ENCODE measurements around the gene LHX3.

Gene LHX3

DNA sequence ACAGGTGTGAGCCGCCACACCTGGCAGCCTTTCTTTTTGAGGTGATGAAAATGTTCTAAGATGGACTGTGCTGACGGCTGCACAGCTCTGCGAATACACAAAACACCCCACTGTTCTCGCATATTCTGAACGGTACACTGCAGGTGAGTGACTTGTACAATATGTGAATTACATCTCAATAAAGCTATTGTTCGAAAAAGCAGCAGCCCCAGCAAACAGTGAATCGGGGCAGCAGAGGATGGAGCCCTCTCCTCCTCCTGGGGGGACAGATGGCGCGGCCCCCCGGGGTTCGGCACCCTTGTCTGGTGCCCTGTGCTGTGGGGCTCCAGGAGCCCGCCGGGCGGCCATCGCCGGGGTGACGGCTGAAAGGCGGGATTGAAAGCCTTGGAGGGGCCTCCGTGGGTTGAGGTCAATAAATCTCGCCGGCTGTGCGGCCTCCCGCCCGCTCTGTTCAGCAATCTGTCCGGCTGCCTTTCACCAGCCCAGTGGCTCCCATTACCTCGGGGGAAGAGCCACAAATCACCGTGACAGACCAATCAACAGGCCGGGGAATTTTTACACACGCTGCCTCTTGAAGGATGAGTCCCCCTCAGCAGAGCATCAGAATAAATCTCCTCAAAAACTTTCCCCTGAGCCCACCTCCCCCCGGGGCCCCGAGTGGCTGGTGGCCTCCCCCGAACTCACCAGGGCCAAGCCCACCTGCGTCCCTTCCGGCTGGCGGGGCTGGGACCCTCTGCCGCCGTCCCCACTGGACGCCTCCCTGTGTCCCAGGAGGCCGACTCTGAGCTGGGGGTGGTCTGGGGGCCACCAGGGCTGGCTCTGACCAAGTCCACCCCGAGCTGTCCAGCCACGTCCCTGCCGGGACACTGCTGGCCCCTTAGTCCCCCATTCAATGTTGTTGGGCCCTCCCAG, 48.5 kb downstream of the LHX3 start:
- Histone ChIP-seq H3K27me3 (peaks cover 29% of the 10 kb centered on the region), H3K9me3 (no peaks in the 10 kb centered on the region), H3K36me3 (no peaks in the 10 kb centered on the region), H3K4me1 (ENCODE audit: control insufficient read depth in 1 of 2, insufficient read depth in 1 of 2, low read depth in 1 of 2, low read length in 1 of 2) (no peaks in the 10 kb centered on the region), H3K4me3 (ENCODE audit: low read depth in 1 of 2, low read length in 1 of 2) (no peak overlapping the region), H3K27ac (no peak overlapping the region)
- TF ChIP-seq, protein P1, sequence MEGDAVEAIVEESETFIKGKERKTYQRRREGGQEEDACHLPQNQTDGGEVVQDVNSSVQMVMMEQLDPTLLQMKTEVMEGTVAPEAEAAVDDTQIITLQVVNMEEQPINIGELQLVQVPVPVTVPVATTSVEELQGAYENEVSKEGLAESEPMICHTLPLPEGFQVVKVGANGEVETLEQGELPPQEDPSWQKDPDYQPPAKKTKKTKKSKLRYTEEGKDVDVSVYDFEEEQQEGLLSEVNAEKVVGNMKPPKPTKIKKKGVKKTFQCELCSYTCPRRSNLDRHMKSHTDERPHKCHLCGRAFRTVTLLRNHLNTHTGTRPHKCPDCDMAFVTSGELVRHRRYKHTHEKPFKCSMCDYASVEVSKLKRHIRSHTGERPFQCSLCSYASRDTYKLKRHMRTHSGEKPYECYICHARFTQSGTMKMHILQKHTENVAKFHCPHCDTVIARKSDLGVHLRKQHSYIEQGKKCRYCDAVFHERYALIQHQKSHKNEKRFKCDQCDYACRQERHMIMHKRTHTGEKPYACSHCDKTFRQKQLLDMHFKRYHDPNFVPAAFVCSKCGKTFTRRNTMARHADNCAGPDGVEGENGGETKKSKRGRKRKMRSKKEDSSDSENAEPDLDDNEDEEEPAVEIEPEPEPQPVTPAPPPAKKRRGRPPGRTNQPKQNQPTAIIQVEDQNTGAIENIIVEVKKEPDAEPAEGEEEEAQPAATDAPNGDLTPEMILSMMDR (IDR thresholded peaks at IDR 0.05) = no peak

GRCh38 chr9:136155576-136155975, 49.4 kb downstream of the LHX3 start:
- Histone ChIP-seq H3K27ac (no peak overlapping the region), H3K9me3 (no peaks in the 10 kb centered on the region), H3K4me1 (ENCODE audit: control insufficient read depth in 1 of 2, insufficient read depth in 1 of 2, low read depth in 1 of 2, low read length in 1 of 2) (no peaks in the 10 kb centered on the region), H3K4me3 (ENCODE audit: low read depth in 1 of 2, low read length in 1 of 2) (no peak overlapping the region), H3K36me3 (no peaks in the 10 kb centered on the region), H3K27me3 (peaks cover 29% of the 10 kb centered on the region)
- TF ChIP-seq, protein P1 (IDR thresholded peaks at IDR 0.05) = no peak

DNA sequence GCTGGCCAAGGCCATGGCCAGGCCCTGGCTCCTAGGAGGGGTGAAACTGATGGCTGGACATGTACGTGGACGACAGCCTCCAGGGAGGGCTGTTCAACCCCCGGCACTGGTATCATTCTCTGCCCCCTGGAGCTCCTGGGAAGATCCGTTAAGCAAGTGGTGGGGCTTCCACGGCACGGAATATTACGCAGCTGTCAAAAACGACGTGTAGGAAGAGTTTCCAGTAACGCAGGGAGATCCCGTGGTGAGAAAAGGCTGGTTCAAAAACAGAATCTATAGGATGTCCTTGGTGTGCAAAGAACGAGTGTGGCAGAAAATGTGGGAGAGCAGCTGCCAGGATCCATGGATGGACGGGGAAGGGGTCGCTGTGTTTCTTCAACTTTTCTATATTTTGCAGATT, 50.0 kb downstream of the LHX3 start:
- Histone ChIP-seq H3K4me3 (ENCODE audit: low read depth in 1 of 2, low read length in 1 of 2) (no peak overlapping the region), H3K27ac (no peak overlapping the region), H3K36me3 (no peaks in the 10 kb centered on the region), H3K4me1 (ENCODE audit: control insufficient read depth in 1 of 2, insufficient read depth in 1 of 2, low read depth in 1 of 2, low read length in 1 of 2) (no peaks in the 10 kb centered on the region), H3K27me3 (peaks cover 29% of the 10 kb centered on the region), H3K9me3 (no peaks in the 10 kb centered on the region)
- TF ChIP-seq, protein P1 (IDR thresholded peaks at IDR 0.05) = no peak

DNA sequence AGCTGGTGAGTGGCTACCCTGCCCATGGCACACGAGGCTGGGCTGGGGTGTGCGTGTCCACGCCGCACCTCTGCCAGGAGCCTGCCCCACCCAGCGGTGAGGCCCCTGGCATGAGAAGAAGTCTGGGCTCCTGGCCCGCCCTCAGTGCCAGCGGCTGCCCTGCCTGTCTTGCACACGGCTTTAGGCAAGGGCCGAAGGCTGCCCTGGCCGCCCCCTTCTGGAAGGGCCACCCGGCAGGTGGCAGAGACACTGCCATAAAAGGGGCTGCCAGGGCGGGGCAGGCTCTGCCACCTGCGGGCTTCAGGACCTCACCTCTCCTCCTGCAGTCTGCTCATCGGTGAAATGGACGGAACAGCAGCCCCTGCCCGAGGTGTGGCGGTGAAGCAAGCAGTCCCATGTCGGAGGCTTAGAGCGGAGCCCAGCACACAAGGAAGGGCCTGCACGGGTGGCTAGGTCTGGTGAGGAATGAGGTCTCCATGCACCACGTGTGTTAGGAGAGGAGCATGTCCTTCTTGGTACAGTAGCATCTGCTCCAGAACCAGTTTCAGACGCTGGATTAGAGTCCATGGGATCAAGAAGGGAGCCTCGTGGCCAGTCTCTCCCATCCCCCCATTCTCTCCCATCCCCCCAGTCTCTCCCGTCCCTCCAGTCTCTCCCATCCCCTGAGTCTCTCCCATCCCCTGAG, 51.4 kb downstream of the LHX3 start:
- no peaks in the 10 kb centered on the region for H3K36me3 ChIP-seq
- TF ChIP-seq, protein P1 (IDR thresholded peaks at IDR 0.05) = no peak
- H3K4me1 ChIP-seq (ENCODE audit: control insufficient read depth in 1 of 2, insufficient read depth in 1 of 2, low read depth in 1 of 2, low read length in 1 of 2) = no peaks in the 10 kb centered on the region
- no peak overlapping the region for H3K4me3 ChIP-seq (ENCODE audit: low read depth in 1 of 2, low read length in 1 of 2)
- peaks cover 34% of the 10 kb centered on the region for H3K27me3 ChIP-seq
- no peak overlapping the region for H3K27ac ChIP-seq
- H3K9me3 ChIP-seq = no peaks in the 10 kb centered on the region

DNA sequence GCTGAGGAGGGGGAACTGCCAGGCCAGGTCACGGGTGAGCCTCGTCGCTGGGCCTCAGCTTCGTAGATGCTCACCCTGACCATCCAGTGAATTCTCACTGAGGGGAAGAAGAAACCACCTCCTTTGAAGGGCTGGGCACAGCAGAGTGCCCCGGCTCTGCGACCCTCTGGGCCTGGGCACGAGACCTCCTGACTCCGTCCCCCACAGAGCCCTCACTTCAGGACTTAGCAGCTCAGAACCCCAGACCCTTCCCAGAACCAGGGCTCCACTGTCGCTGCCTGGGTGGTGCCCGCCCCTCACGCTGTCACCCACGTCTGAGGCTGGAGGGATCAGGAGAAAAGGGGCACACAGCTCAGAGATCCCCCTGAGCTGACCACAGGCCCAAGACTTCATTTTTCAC, 52.0 kb downstream of the LHX3 start:
- Histone ChIP-seq H3K27ac (no peak overlapping the region), H3K9me3 (no peaks in the 10 kb centered on the region), H3K4me3 (ENCODE audit: low read depth in 1 of 2, low read length in 1 of 2) (no peak overlapping the region), H3K4me1 (ENCODE audit: control insufficient read depth in 1 of 2, insufficient read depth in 1 of 2, low read depth in 1 of 2, low read length in 1 of 2) (no peaks in the 10 kb centered on the region), H3K27me3 (peaks cover 39% of the 10 kb centered on the region), H3K36me3 (no peaks in the 10 kb centered on the region)
- TF ChIP-seq, protein P1 (IDR thresholded peaks at IDR 0.05) = no peak

Data from neutrophil (primary cell).